ENCODE measurements around the gene TXLNB. TPM values are rescaled to one million over a fixed set of nuclear protein-coding genes. Genes with fewer than 3 reads are reported as not detected.
"Not testable (repeated sequence)": the region's sequence is repeated elsewhere in the genome, so short reads cannot be mapped to it uniquely, and the experiment has no call there.

Gene TXLNB
- total RNA-seq, 2 experiments from 2014 or later: 0.18 to 0.19 TPM

DNA sequence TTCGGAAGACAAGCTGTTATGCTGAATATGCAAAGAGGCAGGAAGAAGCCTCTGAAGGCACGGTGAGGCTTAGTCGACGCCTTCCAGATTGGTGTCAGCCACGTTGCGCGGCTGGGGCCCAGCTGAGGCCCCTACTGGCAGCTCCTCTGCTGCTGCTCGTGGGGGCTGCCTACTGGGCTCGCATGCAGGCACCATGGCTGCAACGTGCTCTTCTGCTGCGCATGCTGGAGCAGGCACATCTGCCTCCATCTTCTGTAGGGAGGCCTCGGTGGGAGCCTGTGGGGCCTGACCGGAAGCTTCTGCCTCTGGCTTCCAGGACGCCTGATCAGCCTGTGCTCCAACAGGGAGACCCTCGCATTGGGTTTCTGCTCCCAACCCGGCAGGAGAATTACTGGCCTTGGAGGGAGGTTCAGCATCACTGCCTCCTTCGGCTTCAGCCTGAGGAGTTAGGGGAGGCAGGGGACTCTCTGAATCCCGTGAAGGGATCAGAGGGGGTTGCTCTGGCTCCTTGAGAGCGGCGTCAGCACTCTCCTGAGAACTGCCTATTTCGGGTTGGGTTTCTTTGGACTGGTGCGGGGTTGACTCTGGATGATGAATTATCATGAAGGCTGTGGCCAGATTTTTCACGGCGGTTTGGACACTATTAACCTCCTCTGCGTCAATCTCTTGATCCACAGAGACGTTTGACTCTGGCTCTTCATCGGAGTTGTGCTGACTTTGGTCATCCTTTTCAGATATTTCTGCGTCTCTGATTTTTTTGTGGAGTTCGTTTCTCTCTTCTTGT is 49.1 kb downstream of the TXLNB start:
- H3K4me1 Mint-ChIP-seq: peaks cover 10% of the 10 kb centered on the region
- H3K27ac Mint-ChIP-seq: no peak overlapping the region
- no peaks in the 10 kb centered on the region for H3K36me3 Mint-ChIP-seq
- no peaks in the 10 kb centered on the region for H3K9me3 Mint-ChIP-seq
- H3K4me3 Mint-ChIP-seq: no peak overlapping the region
- DNase-seq: no peak
- H3K27me3 Mint-ChIP-seq: no peaks in the 10 kb centered on the region

DNA sequence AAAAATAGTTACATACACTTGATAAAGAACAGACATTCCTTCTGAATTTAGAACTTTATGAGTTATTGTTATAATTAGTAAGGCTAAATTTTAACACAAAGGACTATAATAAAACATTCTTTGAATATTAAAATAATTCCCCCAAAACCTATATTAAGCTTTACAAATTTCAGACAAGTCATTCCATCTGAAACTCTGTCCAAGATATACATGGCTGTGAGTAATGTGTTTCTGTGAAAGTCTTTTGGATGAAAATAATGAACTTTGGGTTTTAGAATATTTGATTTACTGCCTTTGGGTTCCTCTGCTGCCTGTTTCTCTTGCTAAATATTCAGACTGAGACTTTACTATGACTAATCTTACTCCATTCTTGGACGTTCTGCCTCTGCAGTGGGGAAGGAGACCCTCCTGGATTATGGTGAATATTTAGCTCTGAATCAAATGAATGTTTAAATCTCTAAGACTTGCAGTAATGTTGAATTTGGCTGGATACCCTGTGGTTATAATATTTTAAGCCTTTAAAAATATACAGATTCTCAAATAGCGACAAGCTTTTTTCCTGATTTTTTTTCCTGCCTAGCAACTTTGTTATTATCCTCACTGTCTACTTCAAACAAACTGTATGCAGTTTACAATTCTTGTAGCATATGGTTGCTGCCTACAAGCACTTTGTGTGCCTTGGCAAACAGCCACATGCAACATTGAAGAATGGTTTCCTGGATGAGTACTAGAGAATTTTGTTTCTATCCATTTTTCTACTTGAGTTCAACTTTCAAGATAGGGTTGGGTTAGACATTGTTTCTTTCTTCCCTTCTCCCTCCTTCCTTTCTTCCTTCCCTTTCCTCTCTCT is 51.4 kb downstream of the TXLNB start:
- peaks cover 8% of the 10 kb centered on the region for H3K4me1 Mint-ChIP-seq
- DNase-seq: no peak
- H3K4me3 Mint-ChIP-seq: no peak overlapping the region
- no peaks in the 10 kb centered on the region for H3K36me3 Mint-ChIP-seq
- no peaks in the 10 kb centered on the region for H3K9me3 Mint-ChIP-seq
- no peak overlapping the region for H3K27ac Mint-ChIP-seq
- H3K27me3 Mint-ChIP-seq: no peaks in the 10 kb centered on the region

- Mint-ChIP-seq H3K27me3 (no peaks in the 10 kb centered on the region), H3K36me3 (no peaks in the 10 kb centered on the region), H3K4me1 (peaks cover 5% of the 10 kb centered on the region), H3K9me3 (peaks cover under 1% of the 10 kb centered on the region), H3K4me3 (no peak overlapping the region), H3K27ac (no peak overlapping the region)
- DNase-seq: no peak
Observed at GRCh38 chr6:139239064-139239463, 52.7 kb downstream of the TXLNB start.

DNA sequence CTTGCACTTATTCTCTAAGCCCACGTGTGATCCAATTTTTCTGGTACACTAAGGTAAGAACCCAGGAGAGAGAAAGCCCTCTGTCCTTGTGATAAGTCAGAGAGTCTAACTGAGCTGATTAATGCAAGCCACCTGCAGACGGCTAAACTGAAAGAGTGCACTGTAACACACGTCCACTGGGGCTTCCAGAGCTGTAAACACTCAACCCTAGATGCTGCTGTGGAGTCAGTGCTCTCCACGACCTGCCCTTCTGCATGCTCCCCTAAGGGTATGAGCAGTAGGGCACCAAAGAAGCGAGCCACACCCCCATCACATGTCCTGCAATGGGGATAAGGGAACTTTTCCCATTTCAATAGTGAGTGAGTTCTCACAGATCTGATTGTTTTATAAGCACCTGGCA is 55.7 kb downstream of the TXLNB start:
- peaks cover 6% of the 10 kb centered on the region for H3K9me3 Mint-ChIP-seq
- no peak for DNase-seq
- H3K27me3 Mint-ChIP-seq: no peaks in the 10 kb centered on the region
- no peak overlapping the region for H3K27ac Mint-ChIP-seq
- no peak overlapping the region for H3K4me3 Mint-ChIP-seq
- no peaks in the 10 kb centered on the region for H3K36me3 Mint-ChIP-seq
- peaks cover 5% of the 10 kb centered on the region for H3K4me1 Mint-ChIP-seq

GRCh38 chr6:139235661-139236060 is 56.1 kb downstream of the TXLNB start:
- no peak for DNase-seq
- H3K36me3 Mint-ChIP-seq: no peaks in the 10 kb centered on the region
- no peaks in the 10 kb centered on the region for H3K27me3 Mint-ChIP-seq
- H3K4me3 Mint-ChIP-seq: no peak overlapping the region
- H3K27ac Mint-ChIP-seq: no peak overlapping the region
- peaks cover 6% of the 10 kb centered on the region for H3K9me3 Mint-ChIP-seq
- peaks cover 4% of the 10 kb centered on the region for H3K4me1 Mint-ChIP-seq

- H3K27me3 Mint-ChIP-seq, H3K4me3 Mint-ChIP-seq, H3K27ac Mint-ChIP-seq, H3K4me1 Mint-ChIP-seq, DNase-seq, H3K36me3 Mint-ChIP-seq, H3K9me3 Mint-ChIP-seq: not testable (repeated sequence)
Observed at GRCh38 chr6:139234193-139234592, 57.6 kb downstream of the TXLNB start.

DNA sequence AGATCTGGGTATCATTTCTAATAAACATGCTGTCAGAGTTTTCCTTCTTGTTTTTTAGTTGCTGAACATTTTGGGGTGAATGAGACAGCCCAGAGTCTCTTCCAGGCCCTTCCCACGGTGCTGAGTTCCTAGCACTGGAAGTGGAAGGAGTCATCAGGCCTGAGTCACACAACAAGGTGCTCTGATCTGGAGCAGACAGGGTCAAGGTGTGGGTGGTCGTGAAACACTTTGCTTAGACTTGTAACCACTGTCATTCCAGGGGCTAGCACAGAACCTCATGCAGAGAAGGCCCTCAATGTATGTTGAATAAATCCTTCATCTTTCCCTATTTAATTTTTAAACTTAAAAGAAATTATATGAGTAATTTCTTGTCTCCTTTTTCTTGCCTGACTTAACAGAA is 60.6 kb downstream of the TXLNB start:
- H3K9me3 Mint-ChIP-seq: peaks cover 6% of the 10 kb centered on the region
- no peak overlapping the region for H3K27ac Mint-ChIP-seq
- DNase-seq: no peak
- H3K4me3 Mint-ChIP-seq: no peak overlapping the region
- peaks cover 5% of the 10 kb centered on the region for H3K4me1 Mint-ChIP-seq
- no peaks in the 10 kb centered on the region for H3K36me3 Mint-ChIP-seq
- H3K27me3 Mint-ChIP-seq: no peaks in the 10 kb centered on the region

- no peaks in the 10 kb centered on the region for H3K36me3 Mint-ChIP-seq
- H3K4me3 Mint-ChIP-seq: no peak overlapping the region
- H3K4me1 Mint-ChIP-seq: peaks cover 5% of the 10 kb centered on the region
- H3K27me3 Mint-ChIP-seq: no peaks in the 10 kb centered on the region
- DNase-seq: no peak
- H3K27ac Mint-ChIP-seq: no peak overlapping the region
- H3K9me3 Mint-ChIP-seq: peaks cover 6% of the 10 kb centered on the region
Observed at GRCh38 chr6:139230391-139230840, 61.4 kb downstream of the TXLNB start.

DNA sequence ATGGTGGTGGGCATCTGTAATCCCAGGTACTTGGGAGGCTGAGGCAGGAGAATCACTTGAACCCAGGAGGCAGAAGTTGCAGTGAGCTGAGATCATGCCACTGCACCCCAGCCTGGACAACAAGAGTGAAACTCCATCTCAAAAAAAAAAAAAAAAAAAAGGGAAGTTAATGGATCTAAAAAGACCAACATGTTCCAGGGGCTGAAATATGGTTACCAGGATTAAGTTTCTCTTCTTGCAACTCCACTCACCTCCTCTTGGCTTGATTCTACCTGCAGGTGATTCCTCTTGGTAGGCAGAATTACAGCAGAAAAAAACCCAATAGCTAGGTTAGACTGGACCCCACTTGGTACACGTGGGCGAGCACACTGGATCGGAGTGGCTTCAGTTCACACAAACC is 63.4 kb downstream of the TXLNB start:
- H3K4me1 Mint-ChIP-seq, H3K27me3 Mint-ChIP-seq, H3K36me3 Mint-ChIP-seq, H3K4me3 Mint-ChIP-seq, H3K9me3 Mint-ChIP-seq, H3K27ac Mint-ChIP-seq, DNase-seq: not testable (repeated sequence)

- Mint-ChIP-seq H3K27me3 (no peaks in the 10 kb centered on the region), H3K4me3 (no peak overlapping the region), H3K9me3 (peaks cover 3% of the 10 kb centered on the region), H3K27ac (no peak overlapping the region), H3K4me1 (peaks cover 5% of the 10 kb centered on the region), H3K36me3 (no peaks in the 10 kb centered on the region)
- DNase-seq: no peak
Observed at GRCh38 chr6:139219746-139220145, 72.1 kb downstream of the TXLNB start.

DNA sequence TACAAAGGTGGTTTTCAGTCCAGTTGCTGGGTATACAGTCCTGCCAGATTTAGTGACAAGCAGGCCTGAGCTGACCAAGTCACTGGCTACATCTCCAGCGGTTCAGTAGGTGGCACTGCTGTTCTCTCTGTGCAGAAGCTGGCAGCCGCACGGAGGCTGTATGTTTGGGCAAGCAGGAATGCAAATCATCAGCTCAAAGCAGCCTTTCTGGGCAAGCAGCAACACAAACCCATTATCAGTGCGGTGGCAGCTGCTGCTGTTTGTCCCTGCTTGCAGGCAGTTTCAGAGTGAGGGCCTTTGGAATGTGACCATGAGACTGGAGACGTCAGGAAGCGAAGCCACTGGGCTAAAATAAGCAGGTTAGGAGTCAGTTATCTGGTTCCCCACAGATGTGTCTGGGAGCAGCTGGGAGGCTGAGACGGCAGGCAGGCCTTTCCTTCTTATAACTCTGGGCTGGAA is 72.5 kb downstream of the TXLNB start:
- Mint-ChIP-seq H3K27me3 (no peaks in the 10 kb centered on the region), H3K4me3 (no peak overlapping the region), H3K4me1 (peaks cover 5% of the 10 kb centered on the region), H3K36me3 (no peaks in the 10 kb centered on the region), H3K9me3 (peaks cover 3% of the 10 kb centered on the region), H3K27ac (peak overlapping the region; percentile 45)
- peak; percentile 64 for DNase-seq

GRCh38 chr6:139212460-139212859 is 79.3 kb downstream of the TXLNB start:
- H3K27me3 Mint-ChIP-seq, H3K27ac Mint-ChIP-seq, DNase-seq, H3K4me1 Mint-ChIP-seq, H3K4me3 Mint-ChIP-seq: not testable (repeated sequence)
- H3K9me3 Mint-ChIP-seq: peaks cover 36% of the 10 kb centered on the region
- peaks cover 12% of the 10 kb centered on the region for H3K36me3 Mint-ChIP-seq

DNA sequence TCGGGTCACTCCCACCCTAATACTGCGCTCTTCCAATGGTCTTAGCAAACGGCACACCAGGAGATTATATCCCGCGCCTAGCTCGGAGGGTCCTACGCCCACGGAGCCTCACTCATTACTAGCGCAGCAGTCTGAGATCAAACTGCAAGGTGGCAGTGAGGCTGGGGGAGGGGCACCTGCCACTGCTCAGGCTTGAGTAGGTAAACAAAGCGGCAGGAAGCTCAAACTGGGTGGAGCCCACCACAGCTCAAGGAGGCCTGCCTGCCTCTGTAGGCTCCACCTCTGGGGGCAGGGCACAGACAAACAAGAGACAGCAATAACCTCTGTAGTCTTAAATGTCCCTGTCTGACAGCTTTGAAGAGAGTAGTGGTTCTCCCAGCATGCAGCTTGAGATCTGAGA is 81.0 kb downstream of the TXLNB start:
- not testable (repeated sequence) for H3K27me3 Mint-ChIP-seq, H3K4me3 Mint-ChIP-seq, H3K27ac Mint-ChIP-seq, H3K4me1 Mint-ChIP-seq, DNase-seq
- Mint-ChIP-seq H3K9me3 (peaks cover 41% of the 10 kb centered on the region), H3K36me3 (peaks cover 17% of the 10 kb centered on the region)

DNA sequence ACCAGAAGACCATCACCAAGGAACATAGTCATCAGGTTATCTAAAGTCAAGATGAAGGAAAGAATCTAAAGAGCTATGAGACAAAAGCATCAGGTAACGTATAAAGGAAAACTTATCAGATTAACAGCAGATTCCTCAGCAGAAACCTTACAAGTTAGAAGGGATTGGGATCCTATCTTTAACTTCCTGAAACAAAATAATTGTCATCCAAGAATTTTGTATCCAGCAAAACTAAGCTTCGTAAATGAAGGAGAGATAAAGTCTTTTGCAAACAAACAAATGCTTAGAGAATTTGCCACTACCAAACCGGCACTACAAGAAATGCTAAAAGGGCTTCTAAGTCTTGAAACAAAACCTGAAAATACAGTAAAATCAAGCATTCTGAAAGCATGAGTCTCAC is 86.0 kb downstream of the TXLNB start:
- Mint-ChIP-seq H3K27ac (no peak overlapping the region), H3K36me3 (peaks cover 21% of the 10 kb centered on the region), H3K9me3 (peaks cover 30% of the 10 kb centered on the region), H3K27me3 (no peaks in the 10 kb centered on the region), H3K4me1 (peaks cover 3% of the 10 kb centered on the region), H3K4me3 (no peak overlapping the region)
- no peak for DNase-seq

DNA sequence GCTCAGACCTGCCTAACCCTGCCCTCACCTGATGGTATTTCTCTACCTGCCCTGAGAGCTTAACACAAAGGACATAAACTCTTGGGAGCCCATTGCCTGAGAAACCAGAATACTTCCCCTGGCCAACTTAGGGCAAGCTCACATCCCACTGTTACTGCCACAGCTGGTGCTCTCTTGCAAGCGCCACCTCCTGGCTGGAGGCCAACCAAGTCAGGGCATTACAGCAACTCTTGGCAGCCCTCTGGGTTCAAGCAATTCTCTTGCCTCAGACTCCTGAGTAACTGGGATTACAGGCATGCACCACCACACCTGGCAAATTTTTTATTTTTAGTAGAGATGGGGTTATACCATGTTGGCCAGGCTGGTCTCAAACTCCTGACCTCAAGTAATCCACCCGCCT is 86.8 kb downstream of the TXLNB start:
- no peak overlapping the region for H3K27ac Mint-ChIP-seq
- H3K4me1 Mint-ChIP-seq: peaks cover 3% of the 10 kb centered on the region

More for the DNA sequence above, 86.8 kb downstream of the TXLNB start:
- Mint-ChIP-seq H3K4me3 (no peak overlapping the region), H3K36me3 (peaks cover 21% of the 10 kb centered on the region), H3K9me3 (peaks cover 26% of the 10 kb centered on the region), H3K27me3 (no peaks in the 10 kb centered on the region)
- DNase-seq: no peak
